ENCODE data around the gene CLEC2L.

The CLEC2L gene

DNA sequence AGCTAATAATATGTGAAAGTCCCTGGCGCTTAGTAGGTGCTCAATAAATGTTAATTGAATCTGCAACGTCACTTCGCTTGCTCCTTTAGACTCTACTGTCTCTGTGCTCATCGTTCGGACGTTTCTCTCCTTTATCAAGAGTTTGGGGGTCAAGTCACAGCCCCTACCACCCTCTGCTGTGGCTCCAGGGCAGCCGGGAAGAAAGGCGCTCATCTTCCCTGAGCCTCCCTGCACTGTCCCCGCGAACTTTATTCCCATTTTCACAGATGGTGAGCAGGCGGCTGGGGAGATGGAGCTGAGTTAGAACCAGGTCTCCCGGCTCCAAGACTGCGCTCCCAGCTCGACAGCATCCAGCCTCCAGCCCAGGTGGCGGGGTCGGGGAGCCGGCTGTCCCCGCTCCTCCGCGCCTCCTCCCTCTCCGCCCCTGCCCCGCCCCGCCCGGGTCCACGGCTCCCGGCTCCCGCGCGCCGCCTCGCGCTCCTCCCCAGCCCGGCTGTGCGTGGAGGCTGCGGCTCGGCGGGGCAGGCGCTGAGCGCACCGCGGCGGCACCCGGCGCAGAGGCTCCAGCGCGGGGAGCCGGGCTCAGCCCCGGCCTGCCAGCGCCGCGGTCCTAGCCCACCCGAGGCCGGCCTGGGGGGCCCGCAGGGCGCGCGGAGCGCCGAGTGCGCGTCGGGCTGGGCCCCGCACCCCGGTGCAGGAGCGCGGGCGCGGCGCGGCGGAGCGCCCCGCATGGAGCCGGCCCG, at the start of gene CLEC2L:
Gene CLEC2L (plus strand): TSS at position 487 of the 743 bp plus-strand sequence. CDS start 243 bp downstream, at position 730.
- in situ Hi-C loops (cut with MboI; ENCODE audit: low sequenced_read_pairs): loop anchor here (25.0 kb wide), 1 partner anchor 489 kb away; no protein-coding TSS in a partner anchor

DNA sequence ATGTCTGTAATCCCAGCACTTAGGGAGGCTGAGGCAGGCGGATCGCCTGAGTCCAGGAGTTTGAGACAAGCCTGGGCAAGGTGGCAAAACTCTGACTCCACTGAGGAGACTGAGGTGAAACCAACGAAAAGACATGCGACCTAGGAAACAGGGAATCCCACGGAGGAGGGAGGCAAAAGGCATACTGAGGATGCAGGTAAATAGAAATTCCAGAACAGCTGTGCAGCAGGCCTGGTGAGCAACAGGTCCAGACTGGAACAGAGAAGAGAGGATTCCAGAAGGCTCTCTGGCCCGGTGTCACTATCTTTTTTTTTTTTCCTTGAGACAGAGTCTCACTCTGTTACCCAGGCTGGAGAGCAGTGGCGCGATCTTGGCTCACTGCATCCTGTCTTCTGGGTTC, 47.3 kb upstream of the CLEC2L start:
- in situ Hi-C loops (cut with MboI; ENCODE audit: low sequenced_read_pairs): no loop called here

DNA sequence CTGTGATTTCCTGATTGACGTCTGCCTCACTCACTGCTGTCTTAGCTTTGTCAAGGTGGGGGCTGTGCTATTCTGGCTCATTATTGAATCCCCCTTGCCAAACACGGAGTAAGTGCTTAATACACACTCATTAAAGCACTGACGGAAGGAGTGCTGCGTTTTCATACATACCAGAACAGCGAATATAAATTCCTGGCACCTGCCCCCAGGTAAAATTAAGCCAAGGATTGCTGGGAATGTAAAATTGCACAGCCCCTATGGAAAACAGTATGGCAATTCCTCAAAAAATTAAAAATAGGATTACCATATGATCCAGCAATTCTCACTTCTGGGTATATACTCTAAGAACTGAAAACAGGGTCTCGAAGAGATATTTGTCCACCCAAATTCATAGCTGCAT, 46.6 kb upstream of the CLEC2L start:
- in situ Hi-C loops (cut with MboI; ENCODE audit: low sequenced_read_pairs): no loop called here

DNA sequence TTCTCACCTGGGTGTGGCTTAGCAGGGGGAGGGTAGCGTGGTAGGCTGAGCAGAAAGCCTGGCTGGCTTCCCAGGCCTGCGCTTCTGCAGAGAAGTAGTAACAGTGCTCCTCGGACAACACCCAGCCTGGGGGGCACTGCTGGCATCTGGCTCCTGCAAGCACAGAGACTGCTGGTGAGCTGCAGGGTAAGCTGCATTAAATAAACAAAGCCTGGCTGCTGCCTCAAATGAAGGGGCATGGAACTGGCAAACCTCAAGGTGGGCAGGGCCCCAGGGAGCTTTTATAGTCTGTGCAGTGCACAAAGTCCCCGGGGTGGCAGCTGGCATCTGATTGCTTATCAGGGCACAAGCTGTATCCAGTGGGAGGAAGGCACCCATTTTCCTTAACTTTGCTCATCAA, 43.9 kb upstream of the CLEC2L start:
- in situ Hi-C loops (cut with MboI; ENCODE audit: low sequenced_read_pairs): no loop called here

DNA sequence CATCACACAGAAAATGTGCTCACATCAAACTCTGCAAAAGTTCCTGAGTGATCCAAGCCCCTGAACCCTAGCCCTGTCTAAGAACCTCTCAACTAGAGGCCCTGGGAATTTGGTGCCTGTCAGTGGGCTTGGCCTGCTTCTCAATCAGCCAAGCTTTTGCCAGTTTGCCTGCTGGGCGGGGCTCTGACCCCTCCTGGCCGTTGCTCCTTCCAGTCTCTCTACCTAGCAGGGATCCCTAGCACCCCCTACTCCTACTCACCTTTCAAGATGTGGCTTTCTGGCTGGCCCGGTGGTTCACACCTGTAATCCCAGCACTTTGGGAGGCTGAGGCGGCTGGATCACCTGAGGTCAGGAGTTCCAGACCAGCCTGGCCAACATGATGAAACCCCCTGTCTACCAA, 42.1 kb upstream of the CLEC2L start:
- in situ Hi-C loops (cut with MboI; ENCODE audit: low sequenced_read_pairs): no loop called here

DNA sequence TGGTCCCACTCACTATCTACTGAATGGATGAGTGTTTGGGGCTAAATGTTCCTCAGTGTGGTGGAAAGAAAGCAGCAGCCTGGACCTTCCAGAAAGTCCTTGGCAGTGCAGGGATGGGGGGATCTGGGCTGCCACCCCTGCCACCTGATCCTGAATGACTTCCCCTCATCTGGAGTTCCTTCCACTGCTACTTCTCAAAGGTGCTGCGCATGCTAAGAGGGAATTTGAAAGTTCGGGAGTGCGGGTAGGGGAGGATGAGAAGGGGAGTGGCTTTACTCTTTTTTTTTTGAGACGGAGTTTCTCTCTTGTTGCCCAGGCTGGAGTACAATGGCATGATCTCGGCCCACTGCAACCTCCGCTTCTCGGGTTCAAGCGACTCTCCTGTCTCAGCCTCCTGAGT, 41.4 kb upstream of the CLEC2L start:
- in situ Hi-C loops (cut with MboI; ENCODE audit: low sequenced_read_pairs): no loop called here

DNA sequence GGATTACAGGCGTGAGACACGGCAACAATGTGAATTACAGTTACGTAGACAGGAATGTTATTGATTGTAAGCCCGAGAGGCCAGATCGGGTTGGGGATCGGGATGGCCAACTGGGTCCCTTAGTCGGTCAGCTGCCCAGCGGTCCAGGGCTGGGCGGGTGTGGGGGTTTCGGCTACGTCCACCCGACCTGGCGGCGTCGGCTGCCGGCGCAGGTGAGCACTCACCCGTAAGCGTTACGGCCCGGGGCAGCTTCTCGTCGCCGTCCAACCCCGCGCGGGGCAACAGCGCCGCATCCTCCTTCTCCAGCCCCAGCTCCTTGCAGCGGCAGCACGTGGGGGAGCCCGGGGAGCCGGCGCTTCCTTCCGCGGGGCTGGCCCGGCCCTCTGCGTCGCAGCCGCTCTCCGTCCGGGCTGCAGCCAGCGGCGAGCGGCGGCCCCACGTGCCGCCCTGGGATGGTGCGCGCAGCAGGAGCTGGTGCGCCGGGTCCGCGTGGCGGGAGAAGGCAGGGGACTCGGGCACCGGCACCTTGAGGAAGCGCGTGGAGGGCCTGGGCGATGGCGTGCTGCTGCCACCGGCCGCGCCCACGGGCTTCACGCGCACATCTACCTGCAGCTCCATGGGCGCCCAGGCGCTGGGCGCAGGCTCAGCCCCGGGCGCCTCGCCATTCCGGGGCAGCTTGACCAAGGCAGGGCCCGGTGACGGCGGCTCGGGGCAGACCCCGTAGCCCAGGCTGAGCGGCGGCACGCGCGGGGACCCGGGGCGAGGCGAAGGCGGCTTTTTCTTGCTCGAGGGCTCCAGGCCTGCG, 40.6 kb upstream of the CLEC2L start:
- in situ Hi-C loops (cut with MboI; ENCODE audit: low sequenced_read_pairs): no loop called here

DNA sequence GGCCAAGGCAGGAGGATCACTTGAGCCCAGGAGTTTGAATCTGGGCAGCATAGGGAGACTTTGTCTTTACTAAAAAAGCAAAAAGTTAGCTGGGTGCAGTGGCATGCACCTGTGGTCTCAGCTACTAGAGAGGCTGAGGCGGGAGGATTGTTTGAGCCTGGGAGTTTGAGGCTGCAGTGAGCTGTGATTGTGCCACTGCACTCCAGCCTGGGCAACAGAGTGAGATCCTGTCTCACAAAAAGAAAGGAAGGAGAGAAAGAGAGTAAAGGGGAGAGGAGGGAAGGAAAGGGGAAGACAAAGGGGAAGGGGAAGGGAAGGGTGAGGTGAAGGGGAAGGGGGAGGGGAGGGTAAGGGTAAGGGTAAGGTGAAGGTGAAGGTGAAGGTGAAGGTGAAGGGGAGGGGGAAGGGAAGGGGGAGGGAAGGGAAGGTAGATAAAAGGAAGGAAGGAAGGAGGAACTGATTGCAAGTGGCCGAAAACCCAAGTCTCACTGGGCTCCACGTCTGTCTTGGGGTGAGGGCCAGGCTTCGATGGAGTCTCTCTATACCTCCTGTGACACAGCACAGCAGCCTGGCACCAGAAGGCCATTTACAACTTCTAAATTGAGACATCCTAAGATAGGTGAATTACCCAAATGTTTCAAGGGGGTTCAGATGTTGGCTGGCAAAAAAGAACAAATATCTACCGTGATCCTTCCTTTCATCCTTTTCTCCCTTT, 36.0 kb upstream of the CLEC2L start:
- in situ Hi-C loops (cut with MboI; ENCODE audit: low sequenced_read_pairs): no loop called here

DNA sequence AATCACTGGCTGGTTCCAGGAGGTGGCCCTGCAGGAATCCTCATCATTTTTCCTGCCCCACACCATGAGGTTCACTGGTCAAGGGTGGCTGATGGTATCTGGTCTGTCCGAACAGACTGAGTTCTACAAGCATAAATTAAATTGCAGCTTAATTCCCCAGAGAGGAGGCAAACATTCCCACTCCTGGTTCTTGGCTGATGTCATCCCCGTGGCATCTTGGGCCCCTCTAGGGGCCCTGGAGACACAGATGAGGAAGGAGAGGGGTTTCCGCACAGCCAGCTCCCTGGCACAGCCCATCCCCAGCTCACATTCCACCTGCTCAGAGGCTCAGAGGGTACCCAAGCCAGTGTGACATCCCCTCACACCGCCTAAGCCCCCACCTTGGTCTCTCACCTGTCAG, 34.7 kb upstream of the CLEC2L start:
- in situ Hi-C loops (cut with MboI; ENCODE audit: low sequenced_read_pairs): no loop called here

DNA sequence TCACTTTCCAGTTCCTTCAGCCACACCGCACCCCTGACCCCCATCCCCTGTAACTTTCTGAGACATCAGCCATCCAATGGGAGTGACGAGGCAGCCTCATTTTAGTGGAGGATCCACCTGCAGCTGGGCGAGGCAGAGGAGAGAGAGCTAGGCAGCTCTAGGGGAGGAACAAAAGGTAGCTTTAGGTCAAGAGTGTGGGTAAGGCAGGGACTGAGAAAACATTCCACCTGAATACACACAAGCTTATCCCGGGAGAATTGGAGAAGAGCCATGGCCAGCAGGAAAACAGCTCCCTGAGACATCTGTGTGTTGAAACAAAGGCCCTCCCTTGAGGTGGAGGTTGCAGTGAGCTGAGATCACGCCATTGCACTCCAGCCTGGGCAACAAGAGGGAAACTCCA, 33.4 kb upstream of the CLEC2L start:
- in situ Hi-C loops (cut with MboI; ENCODE audit: low sequenced_read_pairs): no loop called here

DNA sequence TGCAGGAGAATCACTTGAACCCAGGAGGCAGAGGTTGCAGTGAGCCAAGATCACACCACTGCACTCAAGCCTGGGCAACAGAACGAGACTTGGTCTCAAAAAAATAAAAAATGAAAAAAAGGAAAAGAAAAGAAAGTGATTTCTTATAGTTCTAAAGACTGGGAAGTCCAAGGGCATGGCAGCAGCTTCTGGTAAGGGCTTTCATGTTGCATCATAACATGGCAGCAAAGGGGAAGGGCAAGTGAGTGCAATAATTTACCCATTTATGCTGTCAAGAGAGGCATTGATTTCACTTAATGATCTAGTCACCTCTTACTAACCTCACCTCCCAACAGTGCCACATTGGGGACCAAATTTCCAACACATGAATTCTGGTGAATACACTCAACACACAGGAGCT, 31.2 kb upstream of the CLEC2L start:
- in situ Hi-C loops (cut with MboI; ENCODE audit: low sequenced_read_pairs): no loop called here

DNA sequence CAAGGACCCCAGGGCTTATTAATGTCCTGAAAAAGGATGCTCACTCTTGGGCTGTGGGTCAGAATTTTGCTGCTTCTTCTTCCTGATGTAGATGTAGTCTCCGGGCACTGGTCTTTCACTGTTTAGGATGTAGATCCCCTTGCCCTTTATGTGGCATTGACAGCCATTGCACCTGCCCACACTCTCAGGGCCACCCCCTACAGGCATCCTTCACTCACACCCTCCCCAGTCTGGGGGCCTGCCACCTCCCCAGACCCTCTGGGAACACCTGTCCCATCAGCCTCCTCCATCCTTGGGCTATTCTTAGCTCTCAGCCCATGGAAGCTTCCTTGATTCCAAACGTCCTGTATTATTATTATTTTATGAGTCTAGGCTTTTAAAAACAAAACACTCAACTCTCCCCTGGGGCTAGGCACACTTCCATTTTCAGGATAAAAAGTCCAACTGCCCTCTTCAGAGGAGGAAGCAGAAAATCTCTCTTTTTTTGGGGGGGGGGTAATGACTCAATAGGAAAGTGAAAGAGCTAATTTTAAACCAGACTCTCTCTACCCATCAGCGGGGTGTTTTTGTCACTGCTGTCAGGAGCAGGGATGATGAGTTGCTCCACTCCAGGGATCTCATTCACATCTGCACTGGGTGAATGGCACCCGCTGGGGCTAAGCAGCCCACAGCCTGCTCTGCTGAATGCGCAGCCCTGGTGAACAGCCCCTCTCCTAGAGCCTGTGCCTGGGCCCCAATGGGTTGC, 28.5 kb upstream of the CLEC2L start:
- in situ Hi-C loops (cut with MboI; ENCODE audit: low sequenced_read_pairs): no loop called here

DNA sequence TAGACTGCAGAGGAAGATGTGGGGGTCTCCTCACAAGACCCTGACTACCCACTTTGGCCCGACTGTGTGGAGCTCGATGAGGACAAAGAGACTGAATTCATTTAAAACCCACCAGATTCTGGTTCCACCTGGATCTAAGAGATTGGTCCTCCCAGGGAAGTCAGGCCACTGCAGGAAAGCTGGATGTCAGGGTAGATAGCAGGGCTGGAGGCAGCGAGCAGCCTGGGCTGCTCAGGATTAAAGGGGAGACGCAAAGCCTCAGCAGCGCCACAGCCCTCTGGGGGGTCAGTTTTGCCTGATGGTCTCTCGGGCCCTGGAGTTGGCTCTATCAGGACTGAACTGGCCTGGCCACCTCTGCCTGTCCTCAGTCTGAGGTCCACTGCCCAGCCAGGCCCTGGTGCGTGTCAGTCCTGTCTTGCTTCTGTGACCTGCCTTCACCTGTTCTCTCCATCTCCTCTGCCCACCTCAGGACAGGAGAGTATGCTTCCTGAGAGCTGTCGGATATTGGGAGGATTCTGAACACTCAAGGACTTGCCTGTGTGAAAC, 27.8 kb upstream of the CLEC2L start:
- in situ Hi-C loops (cut with MboI; ENCODE audit: low sequenced_read_pairs): no loop called here

DNA sequence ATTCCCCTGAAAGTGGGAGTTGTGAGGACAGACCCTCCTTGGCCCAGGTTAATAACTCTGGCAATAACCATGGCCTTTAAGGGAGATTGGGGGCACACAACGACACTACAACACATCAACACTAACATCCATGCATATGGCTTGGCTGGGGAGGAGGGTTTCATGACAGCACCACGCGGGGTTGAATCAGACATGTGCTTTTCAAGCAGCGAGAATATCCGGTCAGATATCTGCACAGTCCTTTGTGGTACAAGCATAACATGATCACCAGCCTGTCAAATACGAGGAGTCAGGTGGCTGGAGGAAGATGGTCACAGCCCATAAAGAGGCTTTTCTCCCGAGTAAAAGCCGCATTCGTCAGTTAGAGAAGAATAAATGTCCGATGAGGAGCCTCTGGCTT, 27.0 kb upstream of the CLEC2L start:
- in situ Hi-C loops (cut with MboI; ENCODE audit: low sequenced_read_pairs): no loop called here

DNA sequence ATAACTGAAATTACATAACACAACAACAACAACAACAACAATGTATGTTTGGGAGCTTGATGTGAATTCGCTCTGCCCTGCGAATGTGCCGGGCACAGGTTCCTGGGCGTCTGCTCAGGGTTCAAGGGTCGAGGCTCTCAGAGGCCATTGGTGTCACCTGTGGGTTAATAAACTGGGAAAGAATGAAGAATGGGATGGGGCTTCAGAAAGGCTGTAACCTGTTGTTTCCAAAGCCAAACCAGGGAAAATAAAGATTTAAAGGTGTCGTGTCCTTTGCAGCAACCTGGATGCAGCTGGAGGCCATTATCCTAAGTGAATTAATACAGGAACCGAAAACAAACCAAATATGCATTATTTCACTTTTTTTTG, 22.7 kb upstream of the CLEC2L start:
- in situ Hi-C loops (cut with MboI; ENCODE audit: low sequenced_read_pairs): loop anchor here (25.0 kb wide), 1 partner anchor 512 kb away; no protein-coding TSS in a partner anchor

DNA sequence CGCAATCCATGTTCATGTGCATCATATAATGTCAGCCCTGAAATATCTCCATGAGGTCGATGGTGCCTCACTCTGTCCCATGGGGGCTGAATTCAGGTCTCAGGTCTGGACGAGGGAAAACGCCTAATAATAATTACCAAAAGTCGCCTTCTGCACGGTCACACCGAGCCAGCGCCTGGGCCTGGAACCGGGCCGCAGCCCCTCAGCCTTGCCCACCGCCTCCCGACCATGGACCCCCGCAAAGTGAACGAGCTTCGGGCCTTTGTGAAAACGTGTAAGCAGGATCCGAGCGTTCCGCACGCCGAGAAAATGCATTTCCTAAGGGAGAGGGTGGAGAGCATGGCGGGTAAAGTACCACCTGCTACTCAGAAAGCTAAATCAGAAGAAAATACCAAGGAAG, 21.3 kb upstream of the CLEC2L start:
- in situ Hi-C loops (cut with MboI; ENCODE audit: low sequenced_read_pairs): loop anchor here (25.0 kb wide), 1 partner anchor 510 kb away; no protein-coding TSS in a partner anchor

DNA sequence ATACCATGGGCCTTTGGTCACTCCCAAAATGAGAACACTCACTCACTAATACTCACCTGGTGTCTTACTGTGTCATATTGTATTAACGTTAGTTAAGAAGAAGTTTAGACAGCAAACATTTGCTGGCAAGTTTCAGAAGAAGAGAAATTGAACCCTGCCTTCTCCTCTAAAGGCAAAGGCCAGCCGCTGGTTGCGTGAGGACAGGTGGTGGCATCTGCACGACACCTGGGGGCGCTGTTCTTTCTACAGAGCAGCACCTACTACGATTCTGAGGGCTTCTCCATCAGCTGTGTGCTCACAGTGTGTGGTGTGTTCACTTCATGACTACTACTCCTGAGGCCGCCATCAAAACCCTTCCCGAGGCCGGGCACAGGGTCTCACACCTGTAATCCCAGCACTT, 17.9 kb upstream of the CLEC2L start:
- in situ Hi-C loops (cut with MboI; ENCODE audit: low sequenced_read_pairs): loop anchor here (25.0 kb wide), 1 partner anchor 507 kb away; no protein-coding TSS in a partner anchor

DNA sequence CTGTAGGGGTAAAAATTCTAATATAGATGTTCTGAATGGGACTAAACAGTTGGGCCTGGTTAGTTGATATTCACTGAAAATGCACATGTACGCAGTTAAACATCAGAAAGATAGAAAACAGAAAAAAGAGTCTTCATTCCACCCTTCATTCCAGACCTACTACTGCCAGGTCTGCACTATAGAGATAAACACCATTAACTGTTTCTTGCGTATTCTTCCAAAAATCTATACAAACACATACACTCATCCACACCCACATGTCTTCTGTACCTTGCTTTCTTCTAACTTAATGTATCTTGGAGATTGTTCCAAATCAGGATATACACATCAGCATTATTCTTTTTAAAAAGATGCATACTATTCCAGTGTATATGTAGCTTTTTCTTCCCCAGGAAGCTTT, 13.9 kb upstream of the CLEC2L start:
- in situ Hi-C loops (cut with MboI; ENCODE audit: low sequenced_read_pairs): loop anchor here (25.0 kb wide), 1 partner anchor 503 kb away; no protein-coding TSS in a partner anchor

DNA sequence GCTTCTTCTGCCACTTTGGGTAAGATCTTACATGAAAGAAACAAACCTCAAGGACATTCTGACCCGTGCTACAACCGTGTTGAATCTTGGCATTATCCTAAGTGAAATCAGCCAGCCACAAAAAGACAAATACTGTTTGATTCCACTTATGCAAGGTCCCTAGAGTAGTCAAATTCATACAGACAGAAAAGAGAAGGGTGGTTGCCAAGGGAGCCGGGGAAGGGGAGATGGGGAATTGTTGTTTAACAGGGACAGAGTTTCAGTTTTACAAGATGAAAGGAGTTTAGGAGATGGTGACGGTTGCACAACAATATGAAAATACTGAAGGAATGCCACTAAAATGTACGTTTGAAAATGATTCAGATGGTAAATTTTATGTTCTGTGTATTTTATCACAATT, 12.2 kb upstream of the CLEC2L start:
- in situ Hi-C loops (cut with MboI; ENCODE audit: low sequenced_read_pairs): loop anchor here (25.0 kb wide), 1 partner anchor 501 kb away; no protein-coding TSS in a partner anchor

DNA sequence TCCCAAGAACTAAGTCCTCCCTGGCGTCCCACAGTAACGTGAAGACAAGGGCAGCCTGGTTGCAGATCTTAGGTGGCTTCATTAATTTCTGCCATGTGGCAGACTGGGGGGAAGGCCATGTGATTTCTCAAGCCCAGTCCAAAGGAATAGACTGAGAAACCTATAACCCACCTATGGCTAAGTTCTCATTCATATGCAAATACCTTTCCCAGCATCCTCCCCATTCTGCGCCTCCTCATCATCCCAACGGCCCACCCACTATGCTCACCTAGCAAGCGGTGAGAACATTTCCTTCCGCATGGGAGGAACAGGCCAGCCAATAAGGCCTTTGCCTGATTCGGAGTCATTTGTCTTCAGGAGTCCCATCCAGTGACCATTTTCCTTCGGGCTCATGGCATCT, 8.2 kb upstream of the CLEC2L start:
- in situ Hi-C loops (cut with MboI; ENCODE audit: low sequenced_read_pairs): loop anchor here (25.0 kb wide), 1 partner anchor 497 kb away; no protein-coding TSS in a partner anchor
